ENCODE data around the gene SPIRE2. TPM values are rescaled to one million over a fixed set of nuclear protein-coding genes. Genes with fewer than 3 reads are reported as not detected.

The SPIRE2 gene
- total and polyA plus RNA-seq, 9 of the 15 experiments (the other 6 are each of a cell fraction or from before 2014, with no cell fraction given) = 0.70 to 7.5 (median 4.6) TPM

GRCh38 chr16:89873109-89873971 is 45.1 kb downstream of the SPIRE2 start, which contains the start of gene TCF25 (continued):
- TF ChIP-seq NR2C2 (CRISPR knock-in tag; IDR thresholded peaks at IDR 0.05) = peak; percentile 43; the same call in 1 of the 2 replicates
- TF ChIP-seq NR2C2 (tag; IDR thresholded peaks at IDR 0.05) = peak; percentile 66; the same call in 1 of the 2 replicates
- no peak for TF ChIP-seq TEAD2 (tag; IDR thresholded peaks at IDR 0.05)
- no peak for TF ChIP-seq LARP7 (IDR thresholded peaks at IDR 0.05)
- TF ChIP-seq ZBTB12 (CRISPR knock-in tag; IDR thresholded peaks at IDR 0.05) = no peak
- TF ChIP-seq NFYB (IDR thresholded peaks at IDR 0.05; ENCODE audit: extremely low read depth, insufficient read length) = no peak
- TF ChIP-seq NFE2L1 (tag; IDR thresholded peaks at IDR 0.05; ENCODE audit: borderline replicate concordance, low read depth) = no peak
- TF ChIP-seq ZNF431 (CRISPR knock-in tag; IDR thresholded peaks at IDR 0.05) = no peak
- TF ChIP-seq THRAP3 (IDR thresholded peaks at IDR 0.05; ENCODE audit: borderline replicate concordance) = no peak
- TF ChIP-seq HSF4 (CRISPR knock-in tag; IDR thresholded peaks at IDR 0.05; ENCODE audit: borderline replicate concordance) = no peak
- no peak for TF ChIP-seq ZC3H11A (IDR thresholded peaks at IDR 0.05; ENCODE audit: low read depth, low read length)
- TF ChIP-seq SMAD4 (CRISPR knock-in tag; conservative IDR thresholded peaks at IDR 0.05) = peak; percentile 88; the same call in 1 of the 2 replicates
- TF ChIP-seq E2F1 (CRISPR knock-in tag; IDR thresholded peaks at IDR 0.05) = peak; percentile 65
- TF ChIP-seq U2AF2 (optimal IDR thresholded peaks at IDR 0.05; ENCODE audit: low read depth, low read length) = no peak
- TF ChIP-seq CHD2 (IDR thresholded peaks at IDR 0.05; ENCODE audit: low read depth, low read length) = no peak
- no peak for TF ChIP-seq ZNF146 (CRISPR knock-in tag; IDR thresholded peaks at IDR 0.05; ENCODE audit: unreplicated experiment)
- no peak for TF ChIP-seq NEUROD1 (IDR thresholded peaks at IDR 0.05; ENCODE audit: borderline replicate concordance, low read depth, low read length, partially characterized antibody)
- TF ChIP-seq GABPA (tag; conservative IDR thresholded peaks at IDR 0.05; ENCODE audit: low read depth) = no peak
- TF ChIP-seq PCBP1 (IDR thresholded peaks at IDR 0.05; ENCODE audit: low read depth, low read length, poor library complexity, severe bottlenecking) = peak; percentile 21
- no peak for TF ChIP-seq HMG20A (CRISPR knock-in tag; conservative IDR thresholded peaks at IDR 0.05)
- TF ChIP-seq SMAD2 (IDR thresholded peaks at IDR 0.05; ENCODE audit: low read depth, low read length) = no peak
- TF ChIP-seq FOXK2 (conservative IDR thresholded peaks at IDR 0.05 in 1 of 2, IDR thresholded peaks at IDR 0.05 in 1 of 2; ENCODE audit: low read depth in 2 of 2) = peak; percentile 28 to 51; a peak in 2 of 4 replicates
- no peak for TF ChIP-seq CBX5 (IDR thresholded peaks at IDR 0.05; ENCODE audit: borderline replicate concordance, low read depth)

Measured in K562 (cell line).